ENCODE measurements around the gene CRYGB.

Gene CRYGB

GRCh38 chr2:208175069-208175839 lies 29.3 kb upstream of the CRYGB start:
- Histone ChIP-seq H3K4me1 (no peaks in the 10 kb centered on the region), H3K36me3 (replicated peaks) (no peaks in the 10 kb centered on the region), H3K4me3 (no peak overlapping the region), H3K27me3 (ENCODE audit: low read depth) (no peaks in the 10 kb centered on the region), H3K9me3 (no peaks in the 10 kb centered on the region)
- in situ Hi-C loops (cut with MboI; ENCODE audit: low sequenced_read_pairs): no loop called here
- peak; percentile 83 for DNase-seq (ENCODE audit: low spot score in 2 of 2)

GRCh38 chr2:208174144-208174543 lies 28.2 kb upstream of the CRYGB start:
- Histone ChIP-seq H3K27me3 (ENCODE audit: low read depth) (peaks cover 4% of the 10 kb centered on the region), H3K9me3 (no peaks in the 10 kb centered on the region), H3K4me3 (no peak overlapping the region), H3K4me1 (no peaks in the 10 kb centered on the region), H3K36me3 (replicated peaks) (no peaks in the 10 kb centered on the region)
- DNase-seq (ENCODE audit: low spot score in 2 of 2): no peak
- in situ Hi-C loops (cut with MboI; ENCODE audit: low sequenced_read_pairs): no loop called here

GRCh38 chr2:208172125-208172524 lies 26.2 kb upstream of the CRYGB start:
- Histone ChIP-seq H3K27me3 (ENCODE audit: low read depth) (peaks cover 4% of the 10 kb centered on the region), H3K36me3 (replicated peaks) (no peaks in the 10 kb centered on the region), H3K4me3 (no peak overlapping the region), H3K9me3 (no peaks in the 10 kb centered on the region), H3K4me1 (no peaks in the 10 kb centered on the region)
- in situ Hi-C loops (cut with MboI; ENCODE audit: low sequenced_read_pairs): no loop called here
- no peak for DNase-seq (ENCODE audit: low spot score in 2 of 2)

GRCh38 chr2:208164951-208165755 lies 19.2 kb upstream of the CRYGB start:
- Histone ChIP-seq H3K9me3 (no peaks in the 10 kb centered on the region), H3K4me3 (no peak overlapping the region), H3K4me1 (no peaks in the 10 kb centered on the region), H3K27me3 (ENCODE audit: low read depth) (peaks cover 8% of the 10 kb centered on the region), H3K36me3 (replicated peaks) (no peaks in the 10 kb centered on the region)
- no peak for DNase-seq (ENCODE audit: low spot score in 2 of 2)
- in situ Hi-C loops (cut with MboI; ENCODE audit: low sequenced_read_pairs): no loop called here

- no peak for DNase-seq (ENCODE audit: low spot score in 2 of 2)
- no peaks in the 10 kb centered on the region for H3K4me1 ChIP-seq
- H3K36me3 ChIP-seq (replicated peaks): no peaks in the 10 kb centered on the region
- peaks cover 4% of the 10 kb centered on the region; the same call in 1 of the 2 replicates for H3K27me3 ChIP-seq (ENCODE audit: low read depth)
- H3K9me3 ChIP-seq: no peaks in the 10 kb centered on the region
- in situ Hi-C loops (cut with MboI; ENCODE audit: low sequenced_read_pairs): no loop called here
- no peak within 1 kb of the TSS for H3K4me3 ChIP-seq
Measured at GRCh38 chr2:208163489-208163888, 17.5 kb upstream of the CRYGB start, which contains the start of gene CRYGA. TSS of gene CRYGA (minus strand) at chr2:208163589. CDS start at chr2:208163556, 33 bp downstream.

- H3K4me3 ChIP-seq: no peak overlapping the region
- H3K9me3 ChIP-seq: no peaks in the 10 kb centered on the region
- in situ Hi-C loops (cut with MboI; ENCODE audit: low sequenced_read_pairs): no loop called here
- DNase-seq (ENCODE audit: low spot score in 2 of 2): no peak
- H3K36me3 ChIP-seq (replicated peaks): no peaks in the 10 kb centered on the region
- H3K4me1 ChIP-seq: no peaks in the 10 kb centered on the region; the same call in 1 of the 2 replicates
- H3K27me3 ChIP-seq (ENCODE audit: low read depth): no peaks in the 10 kb centered on the region
Measured at GRCh38 chr2:208156439-208156838, 10.5 kb upstream of the CRYGB start.

GRCh38 chr2:208153156-208153555 lies 7.2 kb upstream of the CRYGB start:
- Histone ChIP-seq H3K4me1 (no peaks in the 10 kb centered on the region; the same call in 1 of the 2 replicates), H3K27me3 (ENCODE audit: low read depth) (no peaks in the 10 kb centered on the region), H3K9me3 (no peaks in the 10 kb centered on the region), H3K36me3 (replicated peaks) (no peaks in the 10 kb centered on the region), H3K4me3 (no peak overlapping the region)
- in situ Hi-C loops (cut with MboI; ENCODE audit: low sequenced_read_pairs): no loop called here
- no peak for DNase-seq (ENCODE audit: low spot score in 2 of 2)

- Histone ChIP-seq H3K4me3 (no peak overlapping the region), H3K27me3 (ENCODE audit: low read depth) (no peaks in the 10 kb centered on the region), H3K4me1 (no peaks in the 10 kb centered on the region; the same call in 1 of the 2 replicates), H3K9me3 (no peaks in the 10 kb centered on the region), H3K36me3 (replicated peaks) (no peaks in the 10 kb centered on the region)
- DNase-seq (ENCODE audit: low spot score in 2 of 2): no peak
- in situ Hi-C loops (cut with MboI; ENCODE audit: low sequenced_read_pairs): no loop called here
Measured at GRCh38 chr2:208150956-208151355, 5.0 kb upstream of the CRYGB start.

GRCh38 chr2:208150094-208150493 lies 4.1 kb upstream of the CRYGB start:
- Histone ChIP-seq H3K4me1 (no peaks in the 10 kb centered on the region), H3K27me3 (ENCODE audit: low read depth) (no peaks in the 10 kb centered on the region), H3K36me3 (replicated peaks) (no peaks in the 10 kb centered on the region), H3K4me3 (no peak overlapping the region), H3K9me3 (no peaks in the 10 kb centered on the region)
- no peak for DNase-seq (ENCODE audit: low spot score in 2 of 2)
- in situ Hi-C loops (cut with MboI; ENCODE audit: low sequenced_read_pairs): no loop called here

GRCh38 chr2:208148803-208149202 lies 2.8 kb upstream of the CRYGB start:
- Histone ChIP-seq H3K27me3 (ENCODE audit: low read depth) (no peaks in the 10 kb centered on the region), H3K9me3 (no peaks in the 10 kb centered on the region), H3K36me3 (replicated peaks) (no peaks in the 10 kb centered on the region), H3K4me3 (no peak overlapping the region), H3K4me1 (no peaks in the 10 kb centered on the region)
- no peak for DNase-seq (ENCODE audit: low spot score in 2 of 2)
- in situ Hi-C loops (cut with MboI; ENCODE audit: low sequenced_read_pairs): no loop called here

- no peaks in the 10 kb centered on the region for H3K36me3 ChIP-seq (replicated peaks)
- no peaks in the 10 kb centered on the region for H3K4me1 ChIP-seq
- no peaks in the 10 kb centered on the region for H3K9me3 ChIP-seq
- in situ Hi-C loops (cut with MboI; ENCODE audit: low sequenced_read_pairs): no loop called here
- no peaks in the 10 kb centered on the region for H3K27me3 ChIP-seq (ENCODE audit: low read depth)
- DNase-seq (ENCODE audit: low spot score in 2 of 2): no peak
- no peak overlapping the region for H3K4me3 ChIP-seq
Measured at GRCh38 chr2:208147759-208148158, 1.8 kb upstream of the CRYGB start.

- DNase-seq (ENCODE audit: low spot score in 2 of 2): no peak
- H3K27me3 ChIP-seq (ENCODE audit: low read depth): no peaks in the 10 kb centered on the region
- in situ Hi-C loops (cut with MboI; ENCODE audit: low sequenced_read_pairs): no loop called here
- H3K9me3 ChIP-seq: no peaks in the 10 kb centered on the region
- no peaks in the 10 kb centered on the region for H3K4me1 ChIP-seq
- H3K4me3 ChIP-seq: no peak overlapping the region
- H3K36me3 ChIP-seq (replicated peaks): no peaks in the 10 kb centered on the region
Measured at GRCh38 chr2:208147008-208147407, 1.1 kb upstream of the CRYGB start.

GRCh38 chr2:208142925-208143799 lies 2.8 kb downstream of the CRYGB start:
- in situ Hi-C loops (cut with MboI; ENCODE audit: low sequenced_read_pairs): no loop called here
- H3K4me3 ChIP-seq: no peak overlapping the region
- H3K9me3 ChIP-seq: no peaks in the 10 kb centered on the region
- no peaks in the 10 kb centered on the region for H3K4me1 ChIP-seq
- H3K36me3 ChIP-seq (replicated peaks): no peaks in the 10 kb centered on the region
- no peaks in the 10 kb centered on the region for H3K27me3 ChIP-seq (ENCODE audit: low read depth)
- DNase-seq (ENCODE audit: low spot score in 2 of 2): no peak
